Left colon (tissue), 2 donors: ENCODE measurements around the gene EIPR1. TPM values are rescaled to one million over a fixed set of nuclear protein-coding genes. Genes with fewer than 3 reads are reported as not detected.
"Not testable (repeated sequence)": the region's sequence is repeated elsewhere in the genome, so short reads cannot be mapped to it uniquely, and the experiment has no call there.

Source experiments
- ATAC-seq: fragments of 200-7000 bp; cut with Tn5 transposase; one replicate; pipeline ENCODE4 v1.9.1; 2020; ENCODE audit warnings: mild to moderate bottlenecking, moderate library complexity
- DNase-seq, 2 donors: peaks; one replicate each; pipeline ENCODE4 v3.0.0-alpha.2; 2020
- intact Hi-C, 2 donors: fragments of 100-400 bp; cut with DNase I in 1 of 2; cut with micrococcal nuclease in 1 of 2; formaldehyde crosslinking; loops; one replicate each; pipeline versions ENCODE4 v1.11.2 to v1.14.0; 2022; cut with DNase I, micrococcal nuclease
- total RNA-seq, 2 donors: library from RNA; stranded (reverse); fragmentation: NEBNext Ultra II Directional; extraction: Animal tissue kit (Norgen Biotek cat#: 25700); gene quantifications; one replicate each; pipeline ENCODE4 v1.2.1, GENCODE V29; 2021
- donor health status: DM: no; HTN: no; CAD: no.
- donor health status: DM: yes; HTN: yes; CAD: no.

EIPR1 gene
- total RNA-seq, 2 donors from 2014 or later, result 21.3 to 25.8 TPM

DNA sequence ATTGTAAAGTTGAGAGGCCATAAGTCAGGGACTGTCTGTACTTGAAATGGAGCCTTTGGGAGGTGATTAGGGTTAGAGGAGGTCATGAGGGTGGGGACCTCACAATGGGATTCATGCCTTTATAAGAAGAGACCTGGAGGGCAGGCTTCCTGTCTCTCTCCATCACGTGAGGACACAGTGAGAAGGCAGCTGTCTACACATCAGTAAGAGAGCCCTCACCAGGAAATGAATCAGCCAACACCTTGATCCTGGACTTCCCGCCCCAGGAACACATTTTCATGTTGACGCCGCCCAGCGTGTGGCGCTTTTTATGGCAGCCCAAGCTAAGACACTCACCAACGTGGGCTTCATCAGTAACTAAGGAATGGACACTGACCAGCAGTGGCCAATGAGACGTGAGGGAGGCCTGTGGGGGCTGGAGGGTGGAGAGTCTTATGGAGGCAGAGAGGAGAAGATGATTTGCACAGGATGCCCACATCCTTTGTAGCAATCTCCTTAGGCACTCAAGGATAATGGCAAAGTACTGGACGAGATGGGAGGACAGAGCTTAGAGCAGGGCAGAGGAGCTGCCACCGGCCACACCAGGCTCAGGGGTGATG is 162.7 kb downstream of the EIPR1 start:
- DNase-seq, result no peak
- intact Hi-C loops, result no loop called here
- no peak for ATAC-seq

DNA sequence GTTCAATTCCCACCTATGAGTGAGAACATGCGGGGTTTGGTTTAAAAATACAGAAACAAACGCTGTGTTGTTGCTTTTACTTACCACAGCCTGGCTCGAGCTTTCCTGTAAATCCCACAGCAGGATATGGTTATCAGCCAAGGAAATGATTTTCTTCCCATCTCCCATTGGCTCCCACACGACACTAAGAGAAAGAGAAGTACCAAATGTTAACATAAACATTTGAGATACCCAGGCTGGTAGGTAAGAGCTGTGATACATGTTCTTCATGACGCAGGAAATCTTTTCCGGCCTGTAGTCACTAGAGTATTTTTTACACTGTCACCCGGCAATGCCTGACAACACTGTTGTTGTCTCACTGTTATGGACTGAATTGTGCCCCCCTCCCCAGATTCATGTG is 163.6 kb downstream of the EIPR1 start:
- intact Hi-C loops, result no loop called here
- ATAC-seq (no peak), DNase-seq (no peak)

DNA sequence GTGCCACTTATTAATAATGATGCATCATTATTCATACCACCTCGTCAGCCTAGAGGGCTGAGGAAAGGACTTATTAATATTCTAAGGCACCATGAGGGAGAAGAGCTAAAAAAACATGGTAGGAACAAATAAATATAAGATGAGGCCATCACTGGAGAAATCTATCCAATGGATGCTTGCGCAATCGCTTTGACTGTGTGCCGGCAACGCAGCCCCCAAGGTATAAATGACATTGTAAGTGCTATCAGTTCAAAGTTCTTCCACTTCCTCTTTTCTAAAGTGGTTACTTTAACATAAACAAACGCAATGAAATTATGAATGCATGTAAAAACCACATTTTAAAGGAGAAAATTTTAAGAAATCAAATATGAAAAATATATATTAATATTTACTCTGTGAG is 164.6 kb downstream of the EIPR1 start:
- intact Hi-C loops, result no loop called here
- DNase-seq, result no peak
- no peak for ATAC-seq

DNA sequence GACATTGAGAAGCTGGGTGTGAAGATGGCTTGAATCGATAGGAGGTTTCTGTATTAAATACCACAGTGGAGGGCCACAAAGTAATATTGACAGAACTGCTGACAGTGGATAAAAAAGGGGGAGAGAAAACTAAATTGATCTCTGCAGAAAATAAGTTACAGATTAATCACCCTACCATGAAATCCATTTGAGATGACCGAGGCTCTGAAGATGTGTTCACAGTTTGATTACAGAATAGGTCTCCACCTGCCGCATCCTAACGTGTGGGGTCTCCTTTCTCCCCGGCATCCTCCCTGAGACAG is 165.6 kb downstream of the EIPR1 start:
- intact Hi-C loops, result no loop called here
- ATAC-seq, result no peak
- no peak for DNase-seq

DNA sequence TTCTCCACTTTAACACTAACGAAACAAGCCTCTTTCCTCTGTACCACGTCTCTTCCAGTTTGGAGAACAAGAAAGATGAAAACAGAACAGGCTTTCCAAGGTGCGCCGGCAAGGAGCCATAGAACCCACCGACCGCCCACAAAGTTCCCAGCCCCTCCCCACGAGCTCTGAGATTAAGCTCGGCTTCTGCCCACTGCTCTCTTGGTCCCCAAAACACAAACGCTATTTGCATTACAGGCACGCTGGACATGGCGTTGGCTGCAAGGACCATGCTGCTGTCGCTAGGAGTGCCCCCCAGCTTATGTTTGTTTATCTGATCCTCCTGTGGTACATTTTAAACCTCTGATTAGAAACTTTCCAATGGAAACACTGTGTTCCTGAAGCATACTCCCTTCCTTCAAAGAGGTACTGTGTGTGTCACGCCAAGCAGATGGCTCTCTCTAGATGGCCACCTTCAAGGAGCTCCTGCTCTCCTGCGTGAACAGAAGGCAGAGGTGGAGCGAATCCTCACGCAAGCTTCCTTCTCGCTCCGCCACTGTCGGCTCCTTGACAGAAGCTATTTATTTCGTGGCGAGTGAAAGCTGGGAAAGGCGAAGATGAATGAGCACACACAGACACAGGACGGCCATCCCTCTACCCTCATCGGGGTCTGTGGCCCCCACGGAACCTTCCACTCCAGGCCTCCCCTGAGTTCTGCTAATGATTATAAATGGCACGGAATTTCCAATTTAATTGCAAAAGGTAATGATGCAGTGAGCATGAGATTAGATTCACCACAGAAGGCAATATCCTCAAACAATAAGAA is 166.2 kb downstream of the EIPR1 start:
- ATAC-seq (no peak), DNase-seq (no peak)
- intact Hi-C loops, result no loop called here

DNA sequence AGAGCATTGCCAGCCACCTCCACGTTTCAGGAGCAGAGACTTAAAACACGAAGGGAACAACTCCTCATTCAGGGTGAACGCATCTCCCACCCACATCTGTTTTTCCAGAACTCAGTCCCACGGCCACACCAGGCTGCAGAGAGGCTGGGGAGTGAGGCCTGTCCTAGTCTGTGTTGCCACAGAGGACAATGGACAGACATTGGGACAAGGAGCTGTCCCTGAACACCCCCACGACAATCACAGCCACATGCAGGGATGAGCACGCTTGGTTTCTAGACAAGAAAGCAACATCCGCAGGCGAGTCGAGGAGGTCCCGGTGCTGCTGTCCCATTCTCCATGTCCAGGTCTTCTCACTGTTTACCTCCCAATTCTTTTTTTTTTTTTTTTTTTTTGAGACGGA is 167.4 kb downstream of the EIPR1 start:
- no peak for ATAC-seq
- DNase-seq, result no peak
- intact Hi-C loops, result no loop called here

DNA sequence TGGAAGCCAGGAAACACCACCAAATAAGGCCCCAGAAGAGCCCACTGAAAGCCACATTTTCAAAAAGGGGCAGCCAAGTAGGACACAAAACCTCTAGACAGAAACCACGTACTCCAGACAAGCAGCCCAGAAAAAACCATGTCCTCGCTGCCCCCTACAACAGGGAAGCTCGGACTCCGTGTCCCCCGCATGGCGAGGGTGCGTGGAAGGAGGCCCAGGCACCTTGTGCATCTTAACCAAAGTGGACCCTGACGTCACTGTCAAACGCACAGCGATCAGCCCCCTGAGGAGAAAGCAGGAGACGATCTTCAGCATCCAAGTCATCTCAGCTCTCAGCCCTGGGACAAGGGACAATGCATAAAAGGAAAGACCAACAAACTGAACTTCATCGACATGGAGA is 168.4 kb downstream of the EIPR1 start:
- intact Hi-C loops, result no loop called here
- DNase-seq, result no peak
- ATAC-seq, result no peak

DNA sequence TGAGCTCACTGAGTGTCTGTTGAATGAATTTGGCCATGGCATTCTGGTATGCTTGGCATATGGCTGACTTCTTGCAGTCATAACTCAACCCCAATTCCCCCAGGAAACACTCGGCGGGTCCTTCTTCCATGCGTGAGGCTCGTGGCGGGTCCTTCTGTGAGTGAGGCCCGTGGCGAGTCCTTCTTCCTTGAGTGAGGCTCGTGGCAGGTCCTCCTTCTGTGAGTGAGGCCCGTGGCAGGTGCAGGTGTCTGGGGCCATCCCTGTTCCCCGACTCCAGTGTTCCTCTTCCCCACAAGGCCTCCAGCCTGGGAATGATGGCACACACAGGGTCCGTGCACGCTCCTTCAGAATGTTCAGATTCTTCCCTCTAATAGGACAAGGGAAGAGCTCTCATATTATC is 169.0 kb downstream of the EIPR1 start:
- intact Hi-C loops, result no loop called here
- no peak for DNase-seq
- ATAC-seq, result no peak

DNA sequence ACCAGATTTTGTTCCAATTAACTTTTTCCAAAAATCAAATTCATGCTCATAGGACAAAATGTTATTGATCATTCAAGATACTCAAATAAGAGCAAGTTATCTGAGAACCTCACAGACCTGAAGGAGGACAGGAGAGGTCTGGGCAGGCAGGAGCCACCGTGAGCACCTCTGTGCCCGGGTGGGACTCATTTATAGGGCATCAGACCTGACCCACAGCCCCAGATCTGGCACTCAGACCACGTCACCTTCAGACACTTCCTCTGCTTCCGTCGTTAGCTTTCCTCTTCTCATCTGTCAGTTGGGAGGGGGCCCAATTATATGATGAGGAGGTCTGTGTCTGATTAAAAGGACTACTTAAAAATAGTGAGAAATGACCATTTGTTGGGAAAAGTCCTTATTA is 169.4 kb downstream of the EIPR1 start:
- ATAC-seq (no peak), DNase-seq (no peak)
- intact Hi-C loops, result no loop called here

DNA sequence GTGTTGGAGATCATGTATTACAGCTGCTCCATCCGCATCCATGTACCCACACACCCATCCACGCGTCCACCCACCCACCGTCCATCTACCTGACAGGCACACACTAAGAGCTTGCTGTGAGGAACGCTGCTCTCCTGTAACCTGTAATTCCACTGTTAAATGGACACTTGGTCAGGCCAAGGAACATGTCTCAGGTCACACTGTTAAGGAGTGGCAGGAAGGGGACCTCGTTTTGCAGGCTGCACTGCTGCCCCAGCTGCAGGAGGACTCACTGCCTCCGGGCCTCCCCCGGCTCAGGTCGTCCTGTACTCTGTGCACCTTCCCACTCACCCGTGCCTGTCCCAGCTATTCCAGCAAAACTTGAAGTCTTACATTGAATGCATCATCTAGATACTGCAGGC is 170.5 kb downstream of the EIPR1 start:
- intact Hi-C loops, result no loop called here
- ATAC-seq (no peak), DNase-seq (no peak)

DNA sequence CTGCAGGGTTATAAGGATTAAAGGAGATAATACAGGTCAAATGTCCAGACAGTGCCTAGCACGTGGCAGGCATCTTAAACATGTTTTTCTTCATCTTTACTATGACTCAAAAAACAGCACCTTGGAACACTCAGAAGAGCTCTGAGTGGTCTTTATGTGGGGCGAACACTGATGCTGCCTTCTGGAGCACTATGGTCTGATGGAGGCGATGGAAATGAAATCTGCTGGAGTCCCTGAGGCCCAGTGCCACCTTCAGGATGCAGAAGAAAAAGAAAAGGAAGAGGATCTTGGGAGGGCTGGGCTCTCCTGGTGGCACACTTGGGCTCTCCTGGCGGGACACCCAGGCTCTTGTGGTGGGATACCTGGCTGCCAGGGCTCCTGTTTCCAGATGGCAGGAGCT is 171.8 kb downstream of the EIPR1 start:
- intact Hi-C loops, result no loop called here
- DNase-seq, result no peak
- no peak for ATAC-seq

DNA sequence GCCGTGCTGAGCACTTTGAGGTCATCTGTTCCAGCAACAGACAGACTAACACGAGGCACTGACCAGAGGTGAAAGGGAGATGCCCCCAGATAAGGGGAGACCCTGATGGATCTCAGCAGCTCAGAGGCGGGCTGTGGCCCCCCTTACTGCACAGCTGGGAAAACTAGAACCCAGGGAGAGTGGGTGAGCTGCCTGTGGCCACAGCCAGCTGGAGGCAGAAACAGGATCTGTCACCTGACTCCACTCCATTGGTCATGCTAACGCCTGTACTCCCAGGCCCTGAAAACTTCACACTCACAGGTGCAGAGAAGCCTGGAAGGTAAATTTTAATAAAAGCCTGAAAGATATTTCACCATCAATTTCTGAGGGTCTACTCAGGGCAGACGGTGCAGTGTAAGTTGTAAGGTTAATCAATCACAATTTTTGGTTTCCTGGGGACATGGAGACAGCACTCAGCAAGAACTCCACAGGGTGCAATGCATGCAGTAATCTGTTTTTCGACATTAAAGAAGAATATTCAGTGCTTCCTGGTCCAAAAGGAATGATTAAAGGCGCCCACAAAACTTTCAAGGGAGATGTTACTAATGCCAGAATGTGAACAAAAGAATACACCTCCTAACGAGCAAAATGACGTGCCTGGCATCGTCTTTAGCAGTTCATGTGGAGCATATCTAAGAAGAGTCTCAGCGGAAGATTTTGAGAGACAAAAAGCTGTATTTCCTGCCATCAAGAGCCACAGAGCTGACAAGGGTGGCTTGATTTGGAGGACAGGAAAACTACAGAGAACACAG is 173.4 kb downstream of the EIPR1 start:
- ATAC-seq (no peak), DNase-seq (no peak)
- intact Hi-C loops, result no loop called here

DNA sequence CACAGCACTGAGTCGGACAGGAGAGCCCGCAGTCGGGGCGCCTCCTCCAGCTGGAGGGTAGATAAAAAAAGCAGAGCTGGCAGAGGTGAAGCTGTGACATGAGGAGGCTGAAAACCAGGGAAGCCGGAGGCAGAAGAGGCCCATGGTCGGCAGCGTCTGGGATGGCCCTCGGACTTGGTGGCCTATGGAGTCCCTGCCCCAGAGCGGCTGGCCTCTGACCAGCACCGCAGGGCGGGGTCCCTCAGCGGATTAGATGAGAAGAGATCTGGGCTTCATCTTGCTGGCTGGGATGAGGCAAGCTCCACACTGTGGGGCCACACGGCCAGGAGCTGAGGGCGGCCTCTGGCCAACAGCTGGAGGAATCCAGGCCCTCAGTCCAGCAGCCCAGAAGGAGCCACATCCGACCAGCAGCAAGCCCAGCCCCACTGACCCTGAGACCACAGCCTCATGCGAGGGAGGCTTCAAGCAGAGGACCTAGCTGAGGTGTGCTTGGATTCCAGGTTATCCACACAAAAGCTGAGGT is 174.1 kb downstream of the EIPR1 start:
- intact Hi-C loops, result no loop called here
- DNase-seq (no peak), ATAC-seq (no peak)

DNA sequence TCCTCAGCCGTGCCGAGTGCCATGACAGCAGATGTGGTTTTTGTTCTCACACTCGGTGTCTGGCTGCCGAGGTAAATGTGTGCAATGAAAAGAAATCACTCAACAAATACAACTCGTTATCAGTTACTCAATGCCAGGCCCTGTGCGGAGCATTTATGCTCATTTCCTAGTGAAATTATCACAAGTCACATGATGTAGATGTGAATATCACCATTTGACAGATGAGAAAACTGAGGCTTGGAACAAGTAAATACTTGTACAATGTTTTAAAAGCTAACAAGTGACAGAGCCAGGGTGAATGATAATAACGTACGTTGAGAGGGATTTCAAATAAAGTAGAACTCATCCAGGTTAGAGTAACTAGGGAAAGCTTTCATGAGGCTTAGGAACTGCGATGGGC is 174.7 kb downstream of the EIPR1 start:
- intact Hi-C loops, result no loop called here
- ATAC-seq (no peak), DNase-seq (no peak)

DNA sequence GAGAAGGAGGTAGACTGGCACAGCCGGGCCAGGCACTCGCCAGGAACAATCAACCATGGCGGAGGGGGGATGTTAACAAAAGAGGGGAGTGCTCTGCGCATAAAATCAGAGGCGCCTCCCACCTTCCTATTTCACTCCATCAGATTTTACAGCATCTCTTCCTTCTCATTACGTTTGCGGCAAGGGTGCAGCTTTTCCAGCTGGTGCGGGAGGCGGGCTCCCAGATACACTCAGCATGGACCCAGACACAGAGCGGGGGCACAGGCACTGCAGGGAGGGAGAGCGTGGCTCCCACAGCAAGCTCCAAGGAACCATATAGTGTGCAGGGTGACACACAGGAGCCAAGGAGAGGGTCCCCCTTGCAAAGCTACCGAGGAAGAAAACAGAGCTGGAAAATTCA is 176.3 kb downstream of the EIPR1 start:
- no peak for ATAC-seq
- DNase-seq, result no peak
- intact Hi-C loops, result no loop called here

DNA sequence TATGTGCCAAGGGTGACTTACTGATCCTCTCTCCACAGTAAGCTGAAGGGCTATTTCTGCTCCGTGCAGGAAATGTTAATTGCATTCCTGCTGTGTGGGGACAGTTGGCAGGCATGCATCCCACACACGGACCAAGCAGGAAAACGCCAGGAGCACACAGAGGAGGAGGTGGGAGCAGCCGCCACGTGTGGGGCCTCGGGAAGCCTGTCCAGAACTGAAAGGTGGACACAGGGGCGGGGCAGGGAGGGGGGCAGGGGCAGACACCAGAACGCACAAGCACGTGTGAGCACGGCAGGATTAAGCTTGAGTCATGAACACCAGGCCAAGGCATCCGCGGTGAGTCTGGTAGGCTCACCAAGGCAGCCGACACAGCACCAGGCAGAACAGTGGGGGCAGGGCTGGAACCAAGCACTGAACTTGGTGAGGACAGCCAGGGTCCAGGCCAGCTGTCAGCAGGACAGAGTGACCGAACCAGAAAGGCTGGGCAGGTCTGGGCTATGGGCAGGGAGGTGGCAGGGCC is 177.1 kb downstream of the EIPR1 start:
- intact Hi-C loops, result no loop called here
- no peak for ATAC-seq
- no peak for DNase-seq

DNA sequence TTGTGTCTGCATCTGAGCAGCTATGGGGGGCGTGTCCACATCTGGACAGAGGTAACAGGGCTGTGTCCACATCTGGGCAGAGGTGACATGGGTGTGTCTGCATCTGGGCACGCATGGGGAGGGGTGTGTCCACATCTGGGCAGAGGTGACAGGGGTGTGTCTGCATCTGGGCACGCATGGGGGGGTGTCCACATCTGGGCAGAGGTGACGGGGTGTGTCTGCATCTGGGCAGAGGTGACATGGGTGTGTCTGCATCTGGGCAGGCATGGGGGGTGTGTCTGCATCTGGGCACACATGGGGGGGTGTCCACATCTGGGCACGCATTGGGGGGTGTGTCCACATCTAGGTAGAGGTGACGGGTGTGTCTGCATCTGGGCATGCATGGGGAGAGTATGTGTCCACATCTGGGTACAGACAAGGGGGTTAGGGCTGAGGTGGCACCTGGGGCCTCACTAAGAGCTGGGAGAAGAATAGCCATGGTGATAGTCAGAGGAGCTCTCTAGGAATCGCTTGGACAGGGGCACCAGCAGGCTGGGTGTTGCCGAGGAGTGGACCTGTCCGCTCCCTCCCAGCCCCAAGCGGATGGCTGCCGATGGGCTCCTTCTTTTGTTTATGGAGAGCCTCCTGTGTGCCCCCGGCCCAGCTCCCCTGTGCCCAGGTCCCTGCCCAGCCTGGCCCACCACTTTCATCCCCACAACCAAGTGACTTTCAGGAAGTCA is 177.8 kb downstream of the EIPR1 start:
- no peak for ATAC-seq
- intact Hi-C loops, result no loop called here

DNA sequence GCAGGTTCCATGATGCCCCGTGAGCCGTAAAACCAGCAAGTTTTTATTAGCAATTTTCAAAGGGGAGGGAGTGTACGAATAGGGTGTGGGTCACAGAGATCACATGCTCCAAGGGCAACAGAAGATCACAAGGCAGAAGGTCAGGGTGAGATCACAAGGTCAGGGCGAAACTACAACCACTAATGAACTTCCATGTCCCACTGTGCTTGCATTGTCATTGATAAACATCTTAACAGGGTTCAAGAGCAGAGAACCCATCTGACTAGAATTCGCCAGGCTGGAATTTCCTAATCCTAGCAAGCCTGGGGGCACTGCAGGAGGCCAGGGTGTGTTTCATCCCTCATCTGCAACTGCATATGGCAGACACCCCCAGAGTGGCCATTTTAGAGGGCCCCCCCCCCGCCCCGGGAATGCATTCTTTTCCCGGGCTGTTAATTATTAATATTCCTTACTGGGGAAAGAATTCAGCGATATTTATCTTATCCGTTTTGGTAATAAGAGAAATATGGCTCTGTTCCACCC is 178.9 kb downstream of the EIPR1 start:
- intact Hi-C loops, ATAC-seq, DNase-seq: not testable (repeated sequence)

More for the DNA sequence above, 177.8 kb downstream of the EIPR1 start:
- no peak for DNase-seq

DNA sequence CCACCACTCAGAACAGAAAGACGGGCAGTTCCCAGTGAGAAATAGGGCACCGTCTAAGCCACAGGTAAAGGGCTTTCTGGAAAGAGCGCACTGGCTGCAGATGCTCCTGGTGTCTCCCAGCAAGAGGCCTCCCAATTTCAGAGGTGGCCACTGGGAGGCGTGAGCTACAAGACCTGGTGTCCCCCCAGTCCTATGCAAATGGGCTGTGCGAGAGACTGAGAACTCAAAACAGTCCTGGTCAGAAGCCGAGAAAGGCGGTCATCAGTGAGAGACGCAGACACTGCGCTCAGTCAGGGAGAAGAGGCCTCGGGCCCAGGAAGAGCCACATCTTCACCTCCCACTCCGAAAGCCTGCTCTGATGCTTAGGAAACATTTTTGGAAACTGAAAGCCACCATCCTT is 179.5 kb downstream of the EIPR1 start:
- DNase-seq (no peak), ATAC-seq (no peak)
- intact Hi-C loops, result no loop called here
